GM12891 (cell line): ENCODE data around the gene CCDC152.

Experiments used
- POLR2A ChIP-seq: IDR thresholded peaks from 2 replicates; pipeline ENCODE4 v1.6.1; 2011; ENCODE audit warnings: low read depth, low read length, control low read depth
- POLR2AphosphoS5 ChIP-seq: IDR thresholded peaks from 2 replicates; pipeline ENCODE4 v1.6.1; 2011; ENCODE audit warnings: low read depth, low read length, control low read depth
- TAF1 ChIP-seq: IDR thresholded peaks from 2 replicates; pipeline ENCODE4 v1.6.1; 2011; ENCODE audit warnings: low read depth, low read length, control low read depth

DNA sequence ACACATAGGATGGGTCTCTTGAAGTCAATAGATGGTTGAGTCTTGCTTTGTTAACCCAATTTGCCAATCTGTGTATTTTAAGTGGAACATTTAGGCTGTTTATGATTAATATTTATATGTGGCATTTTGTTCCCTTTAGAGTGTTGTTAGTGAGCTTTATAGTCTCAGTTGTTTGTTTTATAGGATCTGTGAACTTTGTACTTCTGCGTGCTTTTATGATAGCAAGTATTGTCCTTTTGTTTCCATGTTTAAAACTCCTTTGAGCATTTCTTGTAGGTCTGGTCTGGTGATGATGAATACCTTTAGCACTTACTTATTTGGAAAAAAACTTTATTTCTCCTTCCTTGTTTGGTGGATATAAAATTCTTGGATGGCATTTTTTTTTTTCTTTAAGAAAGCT, 31.2 kb downstream of the CCDC152 start:
- TF ChIP-seq POLR2A (no peak), POLR2AphosphoS5 (no peak), TAF1 (no peak)
